DND-41 (cell line): ENCODE measurements around the gene CLMN.

Experiments used
- EZH2 ChIP-seq: IDR thresholded peaks from 3 replicates; pipeline ENCODE4 v1.6.1; 2012; ENCODE audit warnings: borderline replicate concordance, low read depth, mild to moderate bottlenecking, moderate library complexity, low read length, inconsistent platforms; ENCODE audit not compliant: severe bottlenecking
- TF ChIP-seq, protein P1 (sequence below): IDR thresholded peaks from 2 replicates; pipeline ENCODE4 v1.5.1; 2012; ENCODE audit warnings: borderline replicate concordance, low read length, moderate library complexity, mild to moderate bottlenecking; ENCODE audit not compliant: poor library complexity, severe bottlenecking; ENCODE audit errors: extremely low read depth

DNA sequence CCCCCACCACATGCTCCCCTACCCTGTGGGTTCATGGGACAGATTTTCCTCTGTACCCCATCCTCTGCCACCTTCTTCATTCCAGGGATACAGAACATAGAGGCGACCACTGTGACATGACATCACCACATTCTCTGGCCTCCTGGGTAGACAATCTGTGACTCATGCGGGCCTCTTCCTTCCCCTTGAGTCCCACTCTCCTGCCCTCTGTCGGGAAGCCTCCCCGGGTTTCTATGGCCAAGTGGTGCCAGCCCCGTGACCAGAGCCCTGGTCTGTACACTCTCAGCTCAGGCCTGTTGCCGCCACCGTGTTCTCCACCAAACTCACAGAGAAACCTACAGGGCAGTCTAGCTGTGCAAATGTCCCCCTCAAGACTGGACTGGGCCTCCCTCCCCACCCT lies 8.0 kb downstream of the CLMN start:
- TF ChIP-seq, protein P1, sequence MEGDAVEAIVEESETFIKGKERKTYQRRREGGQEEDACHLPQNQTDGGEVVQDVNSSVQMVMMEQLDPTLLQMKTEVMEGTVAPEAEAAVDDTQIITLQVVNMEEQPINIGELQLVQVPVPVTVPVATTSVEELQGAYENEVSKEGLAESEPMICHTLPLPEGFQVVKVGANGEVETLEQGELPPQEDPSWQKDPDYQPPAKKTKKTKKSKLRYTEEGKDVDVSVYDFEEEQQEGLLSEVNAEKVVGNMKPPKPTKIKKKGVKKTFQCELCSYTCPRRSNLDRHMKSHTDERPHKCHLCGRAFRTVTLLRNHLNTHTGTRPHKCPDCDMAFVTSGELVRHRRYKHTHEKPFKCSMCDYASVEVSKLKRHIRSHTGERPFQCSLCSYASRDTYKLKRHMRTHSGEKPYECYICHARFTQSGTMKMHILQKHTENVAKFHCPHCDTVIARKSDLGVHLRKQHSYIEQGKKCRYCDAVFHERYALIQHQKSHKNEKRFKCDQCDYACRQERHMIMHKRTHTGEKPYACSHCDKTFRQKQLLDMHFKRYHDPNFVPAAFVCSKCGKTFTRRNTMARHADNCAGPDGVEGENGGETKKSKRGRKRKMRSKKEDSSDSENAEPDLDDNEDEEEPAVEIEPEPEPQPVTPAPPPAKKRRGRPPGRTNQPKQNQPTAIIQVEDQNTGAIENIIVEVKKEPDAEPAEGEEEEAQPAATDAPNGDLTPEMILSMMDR: no peak
- TF ChIP-seq EZH2: no peak
